Measurements from ENCODE around the gene F11R.
"Not testable (repeated sequence)": the region's sequence is repeated elsewhere in the genome, so short reads cannot be mapped to it uniquely, and the experiment has no call there.

F11R gene

DNA sequence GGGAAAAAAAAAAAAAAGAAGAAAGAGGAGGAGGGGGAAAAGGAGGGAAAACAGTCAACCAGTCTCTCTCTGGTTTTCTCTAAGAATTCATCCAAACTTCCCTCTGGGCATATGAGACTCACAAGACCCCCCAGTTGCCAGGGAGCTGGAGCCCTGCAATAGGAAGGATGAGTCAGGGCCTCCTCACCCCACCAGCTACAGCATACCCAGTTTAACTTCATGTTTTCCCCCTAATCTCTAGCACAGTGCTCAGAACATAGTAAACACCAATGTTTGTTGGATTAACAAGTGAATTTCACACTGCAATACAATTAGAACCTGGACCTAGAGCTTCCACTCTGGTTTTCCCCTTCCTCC, 7.8 kb downstream of the F11R start:
- no peak for DNase-seq (ENCODE audit: low spot score)

DNA sequence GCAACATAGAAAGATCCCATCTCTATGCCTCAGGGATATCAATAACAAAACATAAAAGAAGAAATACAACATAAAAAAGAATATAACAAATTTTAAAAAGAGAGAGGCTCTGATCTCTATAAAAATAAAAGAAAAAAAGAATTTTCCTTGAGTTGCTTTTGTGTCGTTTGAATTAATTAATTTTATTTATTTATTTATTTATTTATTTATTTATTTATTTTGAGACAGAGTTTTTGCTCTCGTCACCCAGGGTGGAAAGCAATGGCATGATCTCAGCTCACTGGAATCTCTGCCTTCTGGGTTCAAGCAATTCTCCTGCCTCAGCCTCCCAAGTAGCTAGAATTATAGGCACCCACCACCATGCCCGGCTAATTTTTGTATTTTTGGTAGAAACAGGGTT, 8.5 kb downstream of the F11R start:
- no peak for DNase-seq (ENCODE audit: low spot score)

DNA sequence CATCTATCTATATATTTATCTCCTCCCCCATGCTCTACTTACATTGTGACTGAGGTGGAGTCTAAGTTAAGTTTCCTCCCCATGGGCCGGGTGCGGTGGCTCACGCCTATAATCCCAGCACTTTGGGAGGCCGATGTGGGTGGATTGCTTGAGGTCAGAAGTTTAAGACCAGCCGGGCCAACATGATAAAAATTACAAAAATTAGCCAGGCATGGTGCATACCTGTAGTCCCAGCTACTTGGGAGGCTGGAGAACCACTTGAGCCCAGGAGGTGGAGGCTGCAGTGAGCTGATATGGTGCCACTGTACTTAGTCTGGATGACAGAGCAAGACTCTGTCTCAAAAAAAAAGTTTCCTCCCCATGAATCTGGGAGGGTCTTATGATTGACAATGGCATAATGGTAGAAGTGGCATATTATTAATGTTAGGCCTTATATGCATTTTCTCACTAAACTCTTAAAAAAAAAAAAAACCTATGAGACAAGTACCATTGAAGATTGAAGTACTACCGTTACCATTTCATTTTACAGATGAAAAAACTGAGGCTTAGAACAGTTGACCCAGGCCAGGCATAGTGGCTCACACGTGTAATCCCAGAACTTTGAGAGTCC, 11.2 kb downstream of the F11R start:
- DNase-seq (ENCODE audit: low spot score) = no peak

DNA sequence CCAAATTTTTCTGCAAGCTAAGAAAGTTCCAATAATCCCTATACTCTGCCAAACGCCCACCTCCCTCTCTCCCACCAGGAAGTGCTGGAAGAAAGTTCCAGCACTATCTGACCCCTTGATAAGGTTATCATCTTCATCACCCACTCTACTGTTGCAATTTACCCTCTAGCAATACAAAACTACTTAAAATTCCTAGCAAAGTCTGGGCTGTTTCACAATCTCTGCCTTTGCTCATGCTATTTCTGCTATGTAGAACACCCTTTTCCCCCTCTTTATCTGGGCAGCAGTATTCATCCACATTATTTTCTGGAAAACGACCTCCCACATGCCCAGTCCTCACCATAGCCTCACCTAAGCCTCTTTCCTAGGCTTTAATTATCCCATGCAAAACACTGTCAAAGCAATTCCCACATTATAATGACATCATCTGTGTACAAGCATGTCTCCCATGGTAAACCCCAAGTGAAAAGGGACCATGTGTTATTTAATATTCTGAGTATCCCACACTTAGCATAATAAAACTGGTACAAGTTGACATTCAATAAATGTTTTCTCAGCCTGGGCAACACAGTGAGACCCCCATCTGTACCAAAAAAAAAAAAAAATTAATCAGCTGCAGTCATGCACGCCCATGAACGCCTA, 12.0 kb downstream of the F11R start:
- DNase-seq (ENCODE audit: low spot score) = no peak

DNA sequence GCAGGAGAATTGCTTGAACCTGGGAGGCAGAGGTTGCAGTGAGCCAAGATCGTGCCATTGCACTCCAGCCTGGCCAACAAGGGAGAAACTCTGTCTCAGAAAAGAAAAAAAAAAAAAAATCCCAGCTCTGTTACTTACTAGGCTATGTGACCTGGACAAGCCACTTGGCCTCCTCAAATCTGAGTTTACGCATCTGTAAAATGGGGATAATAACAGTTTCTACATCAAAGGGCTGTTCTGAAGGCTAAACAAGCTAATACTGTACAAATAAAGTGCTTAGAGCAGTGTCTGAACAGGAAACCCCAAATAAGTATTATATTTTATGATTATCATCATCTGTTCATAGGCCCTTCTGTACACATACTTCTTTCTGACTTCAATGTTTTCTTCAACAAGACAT, 13.6 kb downstream of the F11R start:
- DNase-seq (ENCODE audit: low spot score) = no peak

DNA sequence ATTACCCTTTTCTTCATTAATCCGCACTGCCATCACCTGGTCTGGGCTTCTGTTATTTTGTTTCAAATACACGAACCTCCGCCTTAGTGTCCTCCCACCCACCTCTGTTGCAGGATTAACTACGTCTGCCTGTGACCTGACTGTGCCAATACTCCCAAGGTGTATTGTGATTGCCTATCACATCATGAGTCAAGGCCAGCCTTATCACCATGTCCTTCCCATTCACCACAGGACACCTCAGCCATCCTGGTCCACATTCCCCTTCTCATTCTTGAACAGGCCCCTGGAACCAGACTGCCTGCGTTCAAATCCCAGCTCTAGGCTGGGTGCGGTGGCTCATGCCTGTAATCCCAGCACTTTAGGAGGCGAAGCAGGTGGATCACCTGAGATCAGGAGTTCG, 14.4 kb downstream of the F11R start:
- no peak for DNase-seq (ENCODE audit: low spot score)

DNA sequence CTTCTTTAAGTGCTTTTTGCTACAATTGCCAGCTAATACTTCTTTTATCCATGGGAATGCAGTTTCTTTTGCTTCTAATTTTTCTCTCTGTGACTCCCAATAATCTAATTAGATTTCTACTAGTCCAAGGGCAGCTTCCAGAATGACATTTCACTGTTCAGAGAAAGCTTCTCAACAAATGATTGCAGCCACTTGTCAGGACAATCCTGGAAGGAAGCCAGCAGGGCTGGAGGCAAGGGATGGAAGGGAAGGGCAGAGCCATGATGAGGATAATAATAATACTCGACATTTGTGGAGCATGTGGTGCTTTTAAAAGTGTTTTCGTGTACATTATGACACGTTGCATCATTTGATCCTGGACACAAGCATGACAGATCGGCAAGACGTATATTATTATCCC, 19.4 kb downstream of the F11R start:
- no peak for DNase-seq (ENCODE audit: low spot score)

DNA sequence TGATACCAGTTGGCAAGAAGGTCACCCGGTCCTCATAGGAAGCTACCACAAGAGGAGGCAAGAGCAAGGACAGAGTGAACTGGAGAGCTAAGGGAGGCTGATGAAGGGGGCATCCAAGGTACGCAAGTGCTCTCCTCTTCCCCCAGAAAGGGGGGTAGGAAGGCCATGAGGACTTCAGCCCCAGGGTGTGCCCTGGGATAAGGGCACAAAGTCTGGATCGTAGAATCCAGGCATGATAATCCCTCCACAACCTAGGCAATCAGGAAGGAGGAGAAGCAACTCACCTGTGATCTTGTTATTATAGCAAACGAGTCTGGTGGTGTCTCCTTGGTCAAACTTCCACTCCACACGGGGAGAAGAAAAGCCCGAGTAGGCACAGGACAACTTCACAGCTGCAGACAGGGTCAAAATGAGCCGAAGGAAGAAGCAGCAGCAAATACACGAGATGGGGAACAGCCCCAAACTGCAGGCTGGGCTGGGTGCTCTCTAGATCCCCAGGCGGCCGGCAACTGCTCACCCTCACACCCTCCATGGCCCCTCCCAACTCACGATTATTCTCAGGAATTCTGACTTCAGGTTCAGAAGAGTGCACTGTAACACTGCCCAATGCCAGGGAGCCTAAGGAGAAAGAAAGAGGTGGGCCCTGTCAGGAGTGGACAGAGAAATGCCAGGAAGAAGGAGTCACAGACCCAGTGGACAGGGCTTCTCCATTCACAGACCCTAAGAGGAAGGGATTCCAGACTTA, 20.0 kb downstream of the F11R start:
- DNase-seq (ENCODE audit: low spot score) = no peak

DNA sequence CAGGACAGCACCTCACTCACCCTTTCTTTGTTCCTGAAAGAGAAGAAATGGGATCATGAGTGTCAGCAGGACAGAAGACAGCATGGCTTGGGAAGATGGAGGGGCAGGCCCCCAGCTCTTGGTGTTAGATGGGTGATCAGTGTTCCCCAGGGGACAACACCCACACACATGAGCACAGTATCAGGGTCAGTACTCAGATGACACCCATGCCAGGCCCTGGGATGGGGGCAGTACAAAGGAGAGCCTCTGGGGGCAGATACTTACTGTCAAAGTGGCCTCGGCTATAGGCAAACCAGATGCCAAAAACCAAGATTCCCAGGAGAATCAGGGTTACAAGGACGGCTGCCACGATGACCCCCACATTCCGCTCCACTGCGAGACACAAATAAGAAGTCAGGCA, 21.6 kb downstream of the F11R start:
- no peak for DNase-seq (ENCODE audit: low spot score)

DNA sequence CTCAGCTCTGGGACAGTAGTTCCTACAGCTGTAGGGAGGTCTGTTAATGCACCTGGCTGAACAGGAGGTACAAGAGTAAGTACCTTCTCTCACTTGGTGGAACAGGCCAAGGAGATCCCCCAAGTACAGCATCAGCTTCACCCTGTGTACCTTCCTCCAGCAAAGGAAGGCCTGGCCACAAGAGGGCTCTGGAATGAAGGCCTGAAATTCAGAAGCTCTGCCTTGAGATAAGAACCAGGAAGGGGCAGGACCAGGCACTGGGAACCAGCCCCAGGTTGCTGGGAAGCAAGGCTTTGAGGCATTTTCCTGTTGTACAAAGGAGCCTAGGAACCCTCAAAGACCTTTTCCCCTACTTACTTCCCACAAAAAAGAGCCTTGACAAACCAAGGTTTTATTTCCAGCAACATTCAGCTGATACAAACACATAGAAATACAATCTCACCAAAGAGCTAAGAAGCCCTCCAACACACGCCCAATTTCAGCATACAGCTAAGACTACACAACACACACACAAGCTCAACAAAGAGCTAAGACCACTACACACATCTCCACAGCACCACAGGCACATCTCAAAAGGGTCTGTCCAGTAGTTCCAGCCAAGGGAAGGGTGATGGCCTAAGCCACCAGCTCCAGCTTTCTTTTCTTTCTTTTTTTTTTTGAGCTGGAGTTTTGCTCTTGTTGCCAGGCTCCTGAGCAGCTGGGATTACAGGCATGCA, 23.5 kb downstream of the F11R start:
- DNase-seq (ENCODE audit: low spot score) = peak; percentile 33

DNA sequence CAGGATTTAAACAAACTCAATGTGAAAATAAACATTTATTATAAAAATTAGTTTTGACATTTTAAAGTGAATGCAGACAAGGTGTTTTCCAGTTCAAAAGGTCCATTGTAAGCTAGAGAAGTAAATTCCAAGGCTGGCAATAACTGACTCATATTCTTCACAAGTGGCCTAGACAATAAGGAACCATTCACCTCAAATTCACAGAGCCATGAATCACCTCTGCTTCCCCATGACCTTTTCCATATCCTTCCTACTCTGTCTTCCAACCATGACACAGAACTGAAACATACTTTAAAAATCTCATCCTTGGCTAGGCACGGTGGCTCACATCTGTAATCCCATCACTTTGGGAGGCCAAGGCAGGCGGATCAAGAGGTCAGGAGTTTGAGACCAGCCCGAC, 24.8 kb downstream of the F11R start:
- DNase-seq (ENCODE audit: low spot score) = no peak

DNA sequence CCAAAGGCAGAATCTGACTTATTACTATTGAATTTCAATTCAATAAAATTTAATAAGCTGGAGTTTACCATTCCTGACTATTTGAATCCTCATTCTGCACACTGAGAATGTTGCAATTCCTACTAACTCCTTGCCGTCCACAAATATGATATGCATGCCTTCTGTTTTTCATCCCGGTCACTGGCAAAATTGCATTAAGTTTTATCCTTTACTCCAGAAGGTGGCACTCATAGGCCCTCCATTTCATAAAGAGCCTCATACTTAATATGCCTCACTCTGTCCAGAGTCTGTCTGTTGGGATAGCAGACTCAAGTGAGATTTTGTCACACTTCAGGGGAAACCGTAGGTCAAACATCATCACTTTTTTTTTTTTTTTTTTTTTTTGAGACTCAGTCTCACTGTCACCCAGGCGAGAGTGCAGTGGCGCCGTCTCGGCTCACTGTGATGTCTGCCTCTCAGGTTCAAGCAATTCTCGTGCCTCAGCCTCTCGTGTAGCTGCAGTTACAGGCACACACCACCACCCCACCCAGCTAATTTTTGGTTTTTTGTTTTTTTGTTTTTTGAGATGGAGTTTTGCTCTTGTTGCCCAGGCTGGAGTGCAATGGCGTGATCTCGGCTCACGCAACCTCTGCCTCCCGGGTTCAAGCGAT, 27.3 kb downstream of the F11R start:
- no peak for DNase-seq (ENCODE audit: low spot score)

DNA sequence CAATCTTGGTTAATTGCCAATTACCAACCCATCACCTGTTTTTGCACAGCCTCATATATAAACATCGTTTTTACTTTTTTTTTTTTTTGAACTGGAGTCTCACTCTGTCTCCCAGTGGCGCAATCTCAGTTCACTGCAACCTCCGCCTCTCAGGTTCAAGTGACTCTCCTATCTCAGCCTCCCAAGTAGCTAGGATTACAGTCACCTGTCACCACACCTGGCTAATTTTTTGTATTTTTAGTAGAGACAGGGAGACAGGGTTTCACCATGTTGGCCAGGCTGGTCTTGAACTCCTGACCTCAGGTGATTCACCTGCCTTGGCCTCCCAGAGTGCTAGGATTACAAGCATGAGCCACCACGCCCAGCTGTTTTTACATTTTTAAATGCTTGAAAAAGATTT, 28.9 kb downstream of the F11R start:
- not testable (repeated sequence) for DNase-seq (ENCODE audit: low spot score)

DNA sequence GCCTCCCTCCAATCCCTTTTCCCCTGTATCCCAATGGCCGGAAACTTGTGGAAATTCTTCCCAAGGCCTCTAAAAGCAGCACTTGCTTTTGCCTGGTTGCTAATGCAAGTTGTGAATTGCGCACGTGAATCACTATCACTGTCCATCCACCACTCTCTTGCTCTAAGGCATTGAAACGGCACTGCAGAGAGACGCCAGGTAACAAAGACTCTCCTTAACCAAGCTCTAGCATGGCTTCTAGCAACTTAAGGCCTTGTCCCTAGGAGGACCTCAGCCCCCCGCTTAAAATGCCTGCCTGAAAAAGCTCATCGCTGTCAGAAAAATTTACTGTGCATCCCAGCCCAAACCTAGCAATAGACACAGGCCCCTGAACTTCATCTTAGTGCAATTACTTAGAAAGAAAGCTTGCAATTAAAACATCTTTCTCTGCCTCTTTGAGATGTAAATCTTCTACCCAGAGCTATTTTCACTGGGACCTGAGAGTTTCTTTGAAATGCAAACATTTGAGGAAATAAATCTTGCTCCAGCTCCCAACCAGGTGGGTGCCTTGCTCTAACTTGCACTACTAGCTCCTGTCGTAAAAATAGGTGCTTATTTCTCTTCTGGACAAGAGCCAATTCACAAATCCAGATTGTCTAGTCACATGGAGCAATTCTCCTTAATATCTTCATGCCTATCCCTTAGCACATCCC, 33.4 kb downstream of the F11R start:
- DNase-seq (ENCODE audit: low spot score) = no peak

DNA sequence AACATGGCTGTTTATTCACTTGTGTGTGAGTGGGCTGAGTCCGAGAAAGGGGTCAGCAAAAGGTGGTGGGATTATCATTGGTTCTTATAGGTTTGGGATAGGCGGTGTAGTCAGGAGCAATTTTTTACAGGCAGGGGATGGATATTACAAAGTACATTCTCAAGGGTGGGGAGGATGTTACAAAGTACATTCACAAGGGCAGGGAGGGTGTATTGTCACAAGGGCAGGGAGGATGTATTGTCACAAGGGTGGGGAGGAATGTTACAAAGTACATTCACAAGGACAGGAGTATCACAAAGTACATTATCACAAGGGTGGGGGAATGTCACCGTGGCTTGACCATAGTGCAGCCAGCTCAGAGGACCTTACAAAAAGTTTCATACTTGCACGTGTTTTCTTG, 35.2 kb downstream of the F11R start:
- no peak for DNase-seq (ENCODE audit: low spot score)

DNA sequence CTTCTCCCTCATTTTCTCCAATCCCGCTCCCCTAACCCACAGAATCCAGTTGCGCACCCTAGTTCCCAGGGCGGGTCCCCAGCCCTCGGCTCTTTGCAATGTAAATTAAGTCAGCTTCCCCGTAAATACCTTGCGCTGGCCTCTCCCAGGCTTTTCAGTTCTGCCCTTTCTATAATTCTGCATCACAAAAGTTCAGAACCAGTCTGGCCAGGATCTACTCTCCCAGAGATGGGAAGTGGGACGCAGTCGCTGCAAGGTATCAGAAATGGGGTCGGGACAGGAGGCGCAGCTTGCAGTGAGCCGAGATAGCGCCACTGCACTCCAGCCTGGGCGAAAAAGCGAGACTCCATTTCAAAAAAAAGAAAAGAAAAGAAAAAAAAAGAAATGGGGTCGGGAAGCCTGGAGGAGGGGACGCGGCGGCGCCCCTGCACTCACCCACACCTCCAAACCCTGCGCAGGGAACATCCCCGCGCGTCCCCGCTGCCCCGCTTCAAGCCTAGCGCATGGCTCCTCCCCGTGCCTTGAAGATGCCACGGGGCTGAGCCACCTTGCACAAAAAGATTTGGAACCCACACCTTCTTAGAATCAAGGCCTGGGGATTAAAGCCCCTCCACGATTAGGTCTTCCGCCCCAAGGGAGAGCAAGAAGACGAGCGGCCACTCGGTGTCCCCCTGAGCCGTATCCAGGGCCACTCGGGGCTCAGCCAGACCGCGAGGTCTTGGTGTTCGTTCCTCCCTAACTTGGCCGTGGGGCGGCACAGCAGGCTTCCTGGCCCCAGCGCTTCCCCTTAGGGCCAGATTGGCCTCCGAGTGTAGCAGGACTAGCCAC, 39.2 kb downstream of the F11R start:
- DNase-seq (ENCODE audit: low spot score) = no peak

DNA sequence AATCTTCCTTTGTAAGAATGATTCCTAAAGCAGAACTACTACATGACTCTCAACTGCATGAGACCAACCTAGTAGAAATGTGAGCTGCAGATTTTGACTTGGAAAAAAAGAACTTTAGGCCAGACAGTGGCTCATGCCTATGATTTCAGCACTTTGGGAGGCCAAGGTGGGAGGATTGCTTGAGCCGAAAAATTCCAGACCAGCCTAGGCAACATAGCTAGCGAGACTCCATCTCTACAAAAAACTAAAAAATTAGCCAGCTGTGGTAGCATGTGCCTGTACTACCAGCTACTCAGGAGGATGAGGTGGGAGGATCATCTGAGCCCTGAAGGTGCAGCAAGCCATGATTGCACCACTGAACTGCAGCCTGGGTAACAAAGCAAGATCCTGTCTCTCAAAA, 41.7 kb downstream of the F11R start:
- no peak for DNase-seq (ENCODE audit: low spot score)

DNA sequence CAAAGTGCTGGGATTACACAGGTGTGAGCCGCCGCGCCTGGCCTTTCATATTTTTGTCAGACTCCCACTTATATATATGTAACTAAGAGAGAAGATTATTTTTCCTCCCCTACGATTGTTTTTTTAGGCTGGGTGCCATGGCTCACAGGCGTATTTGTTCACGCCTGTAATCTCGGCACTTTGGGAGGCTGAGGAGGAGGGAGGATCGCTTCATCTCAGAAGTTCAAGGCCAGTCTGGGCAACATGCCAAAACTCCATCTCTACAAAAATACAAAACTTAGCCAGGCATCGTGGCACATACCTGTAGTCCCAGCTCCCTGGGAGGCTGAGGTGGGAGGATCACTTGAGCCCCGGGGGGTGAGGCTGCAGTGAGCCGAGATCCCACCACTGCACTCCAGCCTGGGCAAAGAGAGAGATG, 42.4 kb downstream of the F11R start:
- DNase-seq (ENCODE audit: low spot score) = no peak

DNA sequence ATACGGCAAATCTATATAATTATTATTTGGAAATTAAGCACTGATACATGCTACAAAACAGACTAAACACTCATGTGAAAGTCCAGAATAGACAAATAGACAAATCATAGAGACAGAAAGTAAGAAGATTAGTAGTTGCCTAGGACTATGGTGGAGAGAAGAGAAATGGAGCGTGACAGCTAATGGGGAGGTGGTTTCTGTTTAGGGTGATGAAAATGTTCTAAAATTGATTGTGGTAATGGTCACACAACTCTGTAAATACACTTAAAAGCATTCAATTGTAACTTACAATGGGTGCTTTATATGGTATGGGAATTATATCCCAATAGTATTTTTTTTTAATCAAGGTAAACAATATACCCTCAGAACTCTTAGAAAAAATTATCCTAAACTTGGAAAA, 45.9 kb downstream of the F11R start:
- DNase-seq (ENCODE audit: low spot score) = no peak

DNA sequence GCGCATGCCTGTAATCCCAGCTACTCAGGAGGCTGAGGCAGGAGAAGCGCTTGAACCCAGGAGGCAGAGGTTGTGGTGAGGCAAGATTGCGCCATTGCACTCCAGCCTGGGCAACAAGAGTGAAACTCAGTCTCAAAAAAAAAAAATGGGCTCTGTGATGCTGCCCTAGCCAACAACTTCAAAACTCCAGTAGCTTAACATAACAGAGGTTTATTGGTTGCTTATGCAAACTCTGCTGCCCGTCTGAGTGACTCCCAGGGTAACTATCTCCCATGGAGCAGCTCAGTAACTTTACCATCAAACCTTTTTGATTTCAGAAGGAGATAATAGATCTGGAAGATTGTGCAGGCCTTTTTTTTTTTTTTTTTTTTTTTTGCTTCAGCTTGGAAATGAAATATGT, 47.5 kb downstream of the F11R start:
- DNase-seq (ENCODE audit: low spot score) = no peak

DNA sequence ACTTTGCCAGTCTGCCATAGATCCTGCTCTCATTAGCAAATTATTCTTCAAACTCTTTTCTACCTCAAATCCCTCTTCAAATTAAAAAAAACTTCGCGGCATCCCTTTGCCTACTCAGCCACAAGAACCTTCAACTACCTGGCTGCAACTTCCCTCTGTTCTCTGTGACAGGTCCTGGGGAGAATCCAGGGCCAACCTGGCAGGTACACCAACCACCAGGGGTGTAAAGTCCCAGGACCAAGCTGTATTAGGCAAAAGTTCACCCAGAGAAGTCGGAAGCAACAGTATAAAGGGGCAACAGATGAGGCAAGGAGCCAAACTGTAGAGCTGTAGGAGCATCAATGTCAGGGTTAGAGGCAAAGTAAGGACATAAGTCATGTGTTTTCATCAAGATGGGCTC, 48.0 kb downstream of the F11R start:
- no peak for DNase-seq (ENCODE audit: low spot score)
